ENCODE results near the gene SPRED2.

GRCh38 chr2:65297544-65297943 lies 134.9 kb downstream of the SPRED2 start:
- TF ChIP-seq POLR2AphosphoS5 (IDR thresholded peaks at IDR 0.05; ENCODE audit: borderline replicate concordance, low read depth, low read length) (no peak), EZH2 (IDR thresholded peaks at IDR 0.05) (no peak), FOXP2 (optimal IDR thresholded peaks at IDR 0.05; ENCODE audit: control extremely low read depth, extremely low read length, insufficient read depth) (no peak)
